GDM1 (cell line): Measurements from ENCODE around the gene CEACAM16.
"Not testable (repeated sequence)": the region's sequence is repeated elsewhere in the genome, so short reads cannot be mapped to it uniquely, and the experiment has no call there.

Experiments
- DNase-seq: peaks from one replicate; lab custom pipeline; 2025; lab: John Stamatoyannopoulos, UW

CEACAM16 gene

GRCh38 chr19:44703336-44704078, 4.6 kb downstream of the CEACAM16 start:
- no peak for DNase-seq

DNA sequence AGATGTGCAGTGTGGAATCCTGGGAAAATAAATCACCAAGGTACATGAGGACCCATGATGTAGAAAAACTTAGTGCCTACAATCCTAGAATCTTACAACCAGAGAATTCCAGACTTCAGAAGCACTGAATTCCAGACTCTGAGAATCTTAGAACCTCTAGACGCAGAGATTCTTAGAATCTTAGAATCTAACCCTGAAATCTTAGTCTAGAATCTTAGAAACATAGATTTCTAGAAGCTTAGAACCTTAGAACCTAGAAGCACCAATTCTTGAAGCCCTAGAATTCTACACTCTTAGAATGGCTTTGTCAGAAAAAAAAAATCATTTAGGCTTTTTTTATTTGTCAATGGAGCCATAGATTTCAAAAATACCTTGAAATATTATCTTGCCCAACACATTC, 6.0 kb downstream of the CEACAM16 start:
- no peak for DNase-seq

DNA sequence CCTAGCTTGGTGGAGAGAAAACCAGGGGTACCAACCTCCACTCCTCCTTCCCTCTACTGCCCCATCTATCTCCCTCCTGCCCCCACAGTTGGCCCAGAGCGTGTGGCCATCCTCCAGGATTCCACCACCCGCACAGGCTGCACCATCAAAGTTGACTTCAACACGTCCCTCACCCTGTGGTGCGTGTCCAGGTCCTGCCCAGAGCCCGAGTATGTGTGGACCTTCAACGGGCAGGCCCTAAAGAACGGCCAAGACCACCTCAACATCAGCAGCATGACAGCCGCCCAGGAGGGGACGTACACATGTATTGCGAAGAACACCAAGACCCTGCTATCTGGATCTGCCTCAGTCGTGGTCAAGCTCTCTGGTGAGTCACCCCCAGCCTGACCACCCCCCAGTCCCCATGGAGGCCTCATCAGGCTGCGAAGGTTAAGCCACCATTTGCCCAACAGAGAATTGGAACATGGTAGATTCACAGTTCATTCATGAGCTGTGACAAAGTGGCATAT, 6.6 kb downstream of the CEACAM16 start:
- no peak for DNase-seq

DNA sequence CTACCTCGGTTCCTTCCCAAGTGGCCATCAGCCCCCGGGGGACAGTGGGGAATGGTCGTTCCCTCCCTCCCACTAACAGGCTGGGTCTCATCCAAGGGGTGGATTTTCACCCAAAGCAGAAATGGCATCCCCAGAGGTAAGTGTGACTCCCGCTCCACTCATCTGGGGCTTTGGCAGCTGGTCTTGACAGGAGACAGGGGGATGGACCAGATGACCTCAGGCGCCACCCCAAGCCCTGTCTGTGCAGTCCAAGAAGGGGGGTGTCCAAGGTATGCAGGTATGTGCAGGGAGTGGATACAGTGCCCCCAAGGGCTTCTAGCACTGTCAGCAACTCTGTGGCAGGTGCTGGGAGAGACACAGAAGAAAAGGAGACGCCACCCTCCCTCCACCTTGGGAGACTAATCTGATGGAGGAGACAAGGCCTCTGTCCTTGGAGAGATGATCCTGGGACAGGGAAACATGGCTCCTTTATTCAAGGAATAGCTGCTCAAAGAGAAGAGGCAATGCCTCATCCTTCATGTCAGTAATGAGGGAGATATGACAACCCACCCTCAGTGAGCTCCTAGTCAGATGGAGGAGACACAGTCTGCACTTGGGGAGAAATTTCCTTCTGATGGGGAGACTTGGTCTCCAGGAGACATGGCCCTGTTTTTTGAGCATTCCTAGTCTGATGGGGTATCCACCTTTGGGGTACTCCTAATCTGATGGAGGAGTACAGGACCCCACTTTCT, 7.7 kb downstream of the CEACAM16 start:
- DNase-seq: no peak

DNA sequence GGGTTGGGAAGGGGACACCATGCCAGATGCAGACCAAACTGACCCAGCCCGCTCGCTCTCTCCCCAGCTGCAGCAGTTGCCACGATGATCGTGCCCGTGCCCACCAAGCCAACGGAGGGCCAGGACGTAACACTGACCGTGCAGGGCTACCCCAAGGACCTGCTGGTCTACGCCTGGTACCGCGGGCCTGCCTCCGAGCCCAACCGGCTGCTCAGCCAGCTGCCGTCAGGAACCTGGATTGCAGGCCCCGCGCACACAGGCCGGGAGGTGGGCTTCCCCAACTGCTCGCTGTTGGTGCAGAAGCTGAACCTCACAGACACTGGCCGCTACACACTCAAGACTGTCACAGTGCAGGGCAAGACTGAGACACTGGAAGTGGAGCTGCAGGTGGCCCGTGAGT, 8.8 kb downstream of the CEACAM16 start:
- DNase-seq: no peak

- no peak for DNase-seq
Measured at GRCh38 chr19:44708940-44709339, 10.0 kb downstream of the CEACAM16 start.

- DNase-seq: not testable (repeated sequence)
Measured at GRCh38 chr19:44709434-44710266, 10.7 kb downstream of the CEACAM16 start.

GRCh38 chr19:44710483-44710882, 11.5 kb downstream of the CEACAM16 start:
- no peak for DNase-seq

GRCh38 chr19:44712864-44713515, 14.0 kb downstream of the CEACAM16 start:
- no peak for DNase-seq

GRCh38 chr19:44714597-44715169, 15.7 kb downstream of the CEACAM16 start:
- DNase-seq: no peak

DNA sequence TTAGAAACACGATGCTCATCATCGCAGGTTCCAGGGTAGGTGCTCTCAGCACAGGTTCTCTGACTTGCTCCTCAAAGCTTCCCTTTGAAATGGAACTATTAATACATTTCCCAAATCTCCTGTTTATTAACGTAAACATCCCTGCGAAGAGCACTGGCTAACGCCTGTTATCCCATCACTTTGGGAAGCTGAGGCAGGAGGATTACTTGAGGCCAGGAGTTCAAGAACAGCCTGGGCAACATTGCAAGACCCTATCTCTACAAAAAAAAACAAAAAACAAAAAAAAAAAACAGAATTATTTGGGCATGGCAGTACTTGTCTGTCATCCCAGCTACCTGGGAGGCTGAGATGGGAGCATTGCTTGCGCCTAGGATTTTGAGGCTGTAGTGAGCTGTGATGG, 18.7 kb downstream of the CEACAM16 start:
- no peak for DNase-seq

- peak; percentile 11 for DNase-seq
Measured at GRCh38 chr19:44718441-44719261, 19.7 kb downstream of the CEACAM16 start.

DNA sequence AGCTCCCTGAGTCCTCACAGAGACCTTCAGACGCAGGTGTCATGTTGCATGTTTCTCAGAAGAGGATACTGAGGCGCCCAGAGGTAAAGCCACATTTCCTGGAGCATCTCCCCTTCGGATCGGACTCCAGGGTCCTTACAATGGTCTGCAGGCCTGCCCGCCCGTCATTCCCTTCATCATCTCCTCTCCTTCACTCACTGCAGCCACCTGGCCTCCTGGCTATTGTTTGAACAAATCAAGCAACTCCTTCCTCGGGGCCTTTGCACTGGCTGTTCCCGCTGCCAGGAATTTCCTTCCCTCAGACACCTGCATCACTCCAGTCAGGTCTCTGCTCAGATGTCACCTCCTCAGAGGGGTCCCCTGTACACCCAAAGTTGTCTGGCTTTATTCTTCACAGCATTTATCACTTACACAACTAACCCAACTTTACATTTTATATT, 20.3 kb downstream of the CEACAM16 start:
- DNase-seq: no peak

DNA sequence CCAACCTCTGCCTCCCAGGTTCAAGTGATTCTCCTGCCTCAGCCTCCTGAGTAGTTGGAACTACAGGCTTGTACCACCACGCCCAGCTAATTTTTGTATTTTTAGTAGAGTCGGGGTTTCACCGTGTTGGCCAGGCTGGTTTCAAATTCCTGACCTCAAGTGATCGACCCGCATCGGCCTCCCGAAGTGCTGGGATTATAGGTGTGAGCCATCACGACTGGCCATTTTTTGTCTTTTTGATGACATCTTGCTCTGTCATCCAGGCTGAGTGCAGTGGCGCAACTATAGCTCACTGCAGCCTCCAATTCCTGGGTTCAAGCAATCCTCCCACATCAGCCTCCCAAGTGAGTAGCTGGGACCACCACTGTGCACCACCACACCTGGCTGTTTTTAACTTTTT, 21.4 kb downstream of the CEACAM16 start:
- not testable (repeated sequence) for DNase-seq

GRCh38 chr19:44720945-44721344, 22.0 kb downstream of the CEACAM16 start:
- no peak for DNase-seq

DNA sequence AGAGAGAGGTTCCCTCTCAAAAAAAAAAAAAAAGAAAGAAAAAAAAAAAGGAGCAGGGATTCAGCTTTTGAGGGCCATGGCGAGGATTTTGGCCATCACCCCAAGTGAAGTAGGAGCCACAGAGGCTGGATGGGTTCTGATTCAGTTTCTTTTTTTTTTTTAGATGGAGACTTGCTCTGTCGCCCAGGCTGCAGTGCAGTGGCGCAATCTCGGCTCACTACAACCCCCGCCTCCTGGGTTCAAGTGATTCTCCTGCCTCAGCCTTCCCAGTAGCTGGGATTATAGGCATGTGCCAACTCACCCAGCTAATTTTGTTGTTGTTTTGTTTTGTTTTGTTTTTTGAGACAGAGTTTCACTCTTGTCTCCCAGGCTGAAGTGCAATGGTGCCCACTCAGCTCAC, 22.4 kb downstream of the CEACAM16 start:
- DNase-seq: not testable (repeated sequence)

DNA sequence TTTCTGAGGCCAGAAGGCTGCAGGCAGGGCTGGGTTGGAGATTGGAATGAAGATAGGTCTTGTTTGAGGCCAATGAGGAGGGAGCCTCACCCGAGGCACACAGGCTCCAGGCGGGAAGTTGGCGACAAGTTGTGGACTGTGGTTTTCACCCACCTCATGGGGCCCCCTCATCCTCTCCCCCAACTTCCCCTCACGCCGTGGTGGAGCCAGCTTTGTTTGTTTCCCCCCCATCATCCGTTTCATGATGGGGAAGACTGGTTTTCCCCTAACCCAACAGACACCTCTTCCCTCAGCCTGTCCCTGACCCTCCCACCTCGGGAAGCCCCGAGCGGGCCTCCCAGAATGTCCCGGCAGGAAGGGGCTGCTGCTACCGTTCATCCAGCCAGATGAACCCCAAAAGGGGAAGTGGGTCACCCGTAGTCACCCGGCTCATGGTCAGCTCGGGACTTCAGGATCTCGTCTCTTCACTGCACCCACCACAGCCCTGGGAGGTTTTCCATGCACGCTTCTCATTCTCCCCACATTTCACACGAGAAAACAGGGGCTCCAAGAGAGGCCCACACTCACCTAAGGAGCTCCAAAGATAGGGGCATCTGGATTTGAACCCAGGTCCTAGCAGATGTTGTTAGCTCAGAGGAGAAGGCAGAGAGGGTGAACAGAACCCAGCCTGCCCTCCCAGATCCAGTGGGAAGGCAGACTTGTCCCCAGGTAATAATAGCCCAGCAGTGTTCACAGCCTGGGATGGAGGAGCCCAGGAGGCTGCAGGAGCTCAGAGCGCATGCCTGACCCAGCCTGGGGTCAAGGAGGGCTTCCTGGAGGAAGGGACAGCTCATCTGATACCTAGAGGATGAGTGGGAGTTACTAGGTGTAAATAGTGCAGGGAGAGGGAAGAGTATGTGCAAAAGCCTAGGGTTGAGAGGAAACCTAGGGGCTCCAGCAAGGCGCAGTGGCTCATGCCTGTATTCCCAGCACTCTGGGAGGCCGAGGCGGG, 23.5 kb downstream of the CEACAM16 start:
- DNase-seq: peak; percentile 97

- DNase-seq: no peak
Measured at GRCh38 chr19:44723299-44723951, 24.5 kb downstream of the CEACAM16 start.

GRCh38 chr19:44723952-44724319, 25.0 kb downstream of the CEACAM16 start:
- DNase-seq: peak; percentile 79
